HG02610 (cell line): ENCODE data around the gene ANXA5.

Source experiments
- ATAC-seq: cut with Tn5 transposase; IDR thresholded peaks from one replicate; pipeline ENCODE4 v1.9.1; 2021; ENCODE audit warnings: mild to moderate bottlenecking, moderate library complexity; ENCODE audit not compliant: unreplicated experiment

ANXA5 gene

DNA sequence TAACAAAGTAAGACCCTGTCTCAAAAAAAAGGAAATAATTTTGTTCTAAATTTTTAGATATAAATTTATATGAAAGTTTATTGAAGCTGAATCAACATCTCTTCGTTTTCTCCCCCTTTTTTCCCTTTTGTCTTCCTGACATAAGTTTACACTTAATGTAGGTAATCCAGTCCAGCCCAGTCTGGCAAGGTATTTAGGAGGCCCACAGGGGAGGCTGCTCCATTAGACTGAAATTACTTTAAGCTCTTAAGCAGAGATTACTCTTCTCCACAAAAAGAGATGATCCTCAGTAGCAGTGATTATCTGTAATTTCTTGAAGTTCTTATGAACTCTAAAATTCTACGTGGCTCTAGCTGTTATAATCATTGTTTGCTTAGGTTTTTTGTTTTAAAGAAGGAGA is 46.0 kb downstream of the ANXA5 start:
- ATAC-seq: no peak

DNA sequence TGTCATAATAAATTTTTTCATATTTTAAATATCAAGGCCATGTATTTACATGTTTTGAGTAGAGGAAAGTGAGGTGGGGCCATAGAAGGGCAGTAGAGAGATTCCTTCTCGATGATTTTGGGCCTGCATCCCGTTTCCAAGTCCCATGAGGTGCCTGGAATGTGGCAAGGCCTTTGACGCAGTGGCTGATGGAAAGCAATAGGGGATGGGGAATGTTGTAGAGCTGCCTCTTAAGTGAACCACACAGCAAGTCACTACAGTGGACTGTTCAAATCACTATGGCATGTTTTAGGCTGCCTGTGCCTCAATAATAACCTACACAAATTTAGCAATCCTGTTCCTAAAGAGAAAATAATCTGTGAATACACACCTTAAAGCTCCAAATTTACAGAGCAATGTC is 48.3 kb downstream of the ANXA5 start:
- ATAC-seq: no peak

DNA sequence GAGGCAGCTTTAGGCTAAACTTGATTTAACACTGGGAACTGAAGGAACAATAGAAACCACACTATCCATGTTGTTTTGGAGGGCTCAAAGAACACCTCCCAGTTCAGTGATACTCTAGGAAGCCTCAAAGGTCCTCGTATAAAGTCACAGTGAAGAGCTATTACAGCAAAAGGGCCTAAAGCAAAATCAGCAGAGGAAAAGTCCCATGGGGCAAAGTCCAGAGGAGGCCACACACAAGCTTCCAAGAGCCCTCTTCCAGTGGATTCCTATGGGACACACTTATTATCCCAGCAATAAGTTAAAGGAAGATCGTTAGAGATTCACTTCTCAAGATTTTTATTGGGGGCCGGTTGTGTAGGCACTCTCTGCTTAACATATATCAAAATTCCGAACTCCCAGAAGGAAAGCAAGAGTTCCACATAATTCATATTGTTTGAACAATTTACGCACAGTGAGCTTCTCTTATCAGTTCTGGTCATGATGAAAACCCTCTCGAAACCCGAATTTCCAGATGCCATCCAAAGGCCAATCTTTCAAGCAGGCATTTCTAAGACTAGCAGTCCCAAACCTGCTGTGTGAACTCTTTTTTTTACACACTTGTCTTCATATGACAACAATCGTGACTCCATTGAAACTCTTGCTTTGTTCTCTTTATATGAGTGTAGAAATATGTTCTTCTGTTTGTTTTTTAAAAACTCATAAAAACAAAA is 53.7 kb downstream of the ANXA5 start:
- ATAC-seq: no peak

DNA sequence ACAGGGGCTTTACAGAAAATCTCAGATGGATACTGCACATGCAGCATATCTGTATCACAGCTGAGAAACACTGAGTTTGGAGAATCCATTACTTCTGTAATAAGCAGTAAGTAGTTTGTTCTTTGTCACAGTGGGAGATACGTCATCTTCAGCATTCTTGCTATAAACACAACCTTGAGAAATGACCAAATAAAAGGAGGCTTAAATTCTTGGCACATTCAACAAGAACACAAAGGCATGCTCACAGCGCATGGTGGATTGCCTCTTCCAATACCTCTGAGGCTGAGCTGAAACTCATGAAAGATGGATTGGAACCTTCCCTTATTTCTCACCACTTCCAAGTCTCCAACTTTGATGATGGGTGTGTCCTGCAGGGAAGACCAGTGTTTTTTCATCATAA is 54.5 kb downstream of the ANXA5 start:
- no peak for ATAC-seq

- no peak for ATAC-seq
Observed at GRCh38 chr4:121633653-121634052, 63.1 kb downstream of the ANXA5 start.

- ATAC-seq: no peak
Observed at GRCh38 chr4:121632636-121633035, 64.1 kb downstream of the ANXA5 start.
